ENCODE results near the gene COMT. TPM values are rescaled to one million over a fixed set of nuclear protein-coding genes. Genes with fewer than 3 reads are reported as not detected.

The COMT gene
- total RNA-seq, 1 donor from 2014 or later, result 150 TPM

DNA sequence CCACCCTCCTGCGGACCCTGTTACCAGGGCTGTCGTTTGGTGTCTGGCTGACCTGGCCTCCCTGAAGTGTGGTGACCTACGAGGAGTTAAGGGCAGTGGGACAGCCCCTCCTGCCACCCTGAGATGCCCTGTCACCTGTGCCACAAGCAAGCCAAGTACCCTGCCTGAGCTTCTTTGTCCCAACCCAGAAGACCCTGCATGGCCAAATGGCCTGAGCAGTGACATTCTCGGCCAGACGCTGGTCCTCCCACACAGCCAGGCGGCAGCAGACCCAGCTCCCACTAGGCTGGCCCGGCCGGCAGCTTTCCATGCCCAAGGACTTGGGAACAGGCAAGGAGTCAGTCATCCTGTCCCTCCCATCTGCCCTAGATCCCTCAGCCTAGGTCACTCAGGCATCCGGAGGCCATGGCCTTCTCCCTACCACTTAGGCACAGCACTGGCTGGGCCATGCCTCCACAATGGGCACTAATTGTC lies 67.5 kb downstream of the COMT start:
- Histone ChIP-seq H3K27me3 (no peaks in the 10 kb centered on the region), H3K9me3 (no peaks in the 10 kb centered on the region), H3K27ac (no peak overlapping the region), H3K4me1 (peaks cover 6% of the 10 kb centered on the region in 2 donors), H3K4me3 (no peak overlapping the region), H3K36me3 (no peaks in the 10 kb centered on the region)
- DNase-seq (ENCODE audit: low spot score in 2 of 2), result no peak
- intact Hi-C loops (cut with DNase I), result no loop called here
- TF ChIP-seq, protein P1, sequence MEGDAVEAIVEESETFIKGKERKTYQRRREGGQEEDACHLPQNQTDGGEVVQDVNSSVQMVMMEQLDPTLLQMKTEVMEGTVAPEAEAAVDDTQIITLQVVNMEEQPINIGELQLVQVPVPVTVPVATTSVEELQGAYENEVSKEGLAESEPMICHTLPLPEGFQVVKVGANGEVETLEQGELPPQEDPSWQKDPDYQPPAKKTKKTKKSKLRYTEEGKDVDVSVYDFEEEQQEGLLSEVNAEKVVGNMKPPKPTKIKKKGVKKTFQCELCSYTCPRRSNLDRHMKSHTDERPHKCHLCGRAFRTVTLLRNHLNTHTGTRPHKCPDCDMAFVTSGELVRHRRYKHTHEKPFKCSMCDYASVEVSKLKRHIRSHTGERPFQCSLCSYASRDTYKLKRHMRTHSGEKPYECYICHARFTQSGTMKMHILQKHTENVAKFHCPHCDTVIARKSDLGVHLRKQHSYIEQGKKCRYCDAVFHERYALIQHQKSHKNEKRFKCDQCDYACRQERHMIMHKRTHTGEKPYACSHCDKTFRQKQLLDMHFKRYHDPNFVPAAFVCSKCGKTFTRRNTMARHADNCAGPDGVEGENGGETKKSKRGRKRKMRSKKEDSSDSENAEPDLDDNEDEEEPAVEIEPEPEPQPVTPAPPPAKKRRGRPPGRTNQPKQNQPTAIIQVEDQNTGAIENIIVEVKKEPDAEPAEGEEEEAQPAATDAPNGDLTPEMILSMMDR (IDR thresholded peaks at IDR 0.05), result no peak

DNA sequence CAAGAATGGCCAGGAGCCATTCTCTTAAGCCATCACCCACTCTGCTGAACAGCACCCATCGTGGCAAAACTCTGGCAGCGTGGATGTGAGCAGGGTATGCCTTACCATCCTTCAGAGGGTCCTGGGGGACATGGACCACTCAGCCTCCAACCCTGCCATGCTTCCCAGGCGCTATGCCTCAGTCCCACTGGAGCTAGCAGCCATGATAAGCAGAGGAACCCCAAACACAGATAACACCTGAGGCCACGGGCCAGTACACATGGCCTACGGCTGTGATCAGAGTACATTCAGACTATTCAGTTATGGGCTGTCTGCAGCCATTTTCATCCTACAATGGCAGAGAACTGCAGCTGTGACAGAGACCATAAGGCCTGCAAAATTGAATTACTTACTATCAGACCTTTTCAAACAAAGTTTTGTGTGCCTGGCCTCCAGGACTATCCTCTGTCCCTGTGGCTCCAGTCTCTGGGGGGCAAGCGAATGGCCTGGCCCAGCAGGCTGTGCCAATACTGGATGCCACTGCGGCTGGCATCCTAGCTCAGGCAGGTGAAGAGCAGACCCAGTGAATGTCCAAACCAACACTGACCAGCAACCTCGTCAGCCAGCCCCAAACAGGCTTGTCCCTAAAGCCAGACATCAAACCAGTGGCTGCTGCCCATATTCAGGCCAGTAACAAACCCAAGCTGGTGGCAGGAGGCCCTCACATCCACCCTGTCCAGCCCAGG lies 68.2 kb downstream of the COMT start:
- Histone ChIP-seq H3K36me3 (no peaks in the 10 kb centered on the region), H3K4me3 (no peak overlapping the region), H3K27ac (no peak overlapping the region), H3K4me1 (peaks cover 6% of the 10 kb centered on the region in 2 donors), H3K27me3 (no peaks in the 10 kb centered on the region), H3K9me3 (no peaks in the 10 kb centered on the region)
- TF ChIP-seq, protein P1 (IDR thresholded peaks at IDR 0.05), result no peak
- intact Hi-C loops (cut with DNase I), result no loop called here
- DNase-seq (ENCODE audit: low spot score in 2 of 2), result no peak

DNA sequence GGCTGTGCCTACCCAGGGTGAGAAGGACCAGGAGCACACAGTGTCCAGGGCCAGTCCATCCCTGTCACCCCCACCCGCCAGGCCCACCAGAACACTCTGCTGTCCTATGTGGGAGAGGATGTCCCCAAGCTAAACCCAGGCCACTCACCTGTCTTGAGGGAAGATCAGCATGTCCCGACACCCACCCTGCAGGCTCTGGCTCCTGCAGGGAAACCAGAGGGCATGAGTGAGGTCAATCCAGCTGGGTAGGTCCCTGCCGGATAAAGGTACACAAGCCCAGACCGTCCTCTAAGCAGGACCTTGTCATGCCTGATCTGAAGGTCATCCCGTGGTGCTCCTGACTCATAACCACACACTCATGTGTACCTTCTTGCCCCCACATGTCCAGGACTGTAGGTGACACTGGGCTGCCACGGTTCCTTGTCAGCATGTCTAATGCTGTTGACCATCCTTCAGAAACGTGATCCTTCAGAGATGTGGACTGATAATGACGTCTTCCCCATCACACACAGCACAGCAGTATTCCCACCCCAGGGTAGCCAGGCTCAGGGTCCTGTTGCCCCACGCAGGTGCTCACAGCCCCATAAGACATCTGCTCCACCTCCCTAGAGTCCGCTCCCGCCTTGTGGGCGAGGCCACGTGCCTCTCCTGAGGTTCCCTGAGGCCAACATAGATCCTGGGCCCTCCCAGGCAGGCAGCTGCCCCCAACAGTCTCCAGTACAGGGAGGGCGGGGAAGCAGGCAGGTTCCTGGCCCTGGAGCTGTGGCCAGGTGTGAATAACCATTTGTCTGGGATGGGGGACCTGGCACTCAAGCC lies 68.9 kb downstream of the COMT start:
- intact Hi-C loops (cut with DNase I), result no loop called here
- TF ChIP-seq, protein P1 (IDR thresholded peaks at IDR 0.05), result no peak
- no peaks in the 10 kb centered on the region for H3K9me3 ChIP-seq
- DNase-seq (ENCODE audit: low spot score in 2 of 2), result no peak
- no peaks in the 10 kb centered on the region for H3K36me3 ChIP-seq
- H3K4me3 ChIP-seq, result no peak overlapping the region
- no peaks in the 10 kb centered on the region for H3K27me3 ChIP-seq
- peaks cover 6% of the 10 kb centered on the region in 2 donors for H3K4me1 ChIP-seq
- H3K27ac ChIP-seq, result no peak overlapping the region

DNA sequence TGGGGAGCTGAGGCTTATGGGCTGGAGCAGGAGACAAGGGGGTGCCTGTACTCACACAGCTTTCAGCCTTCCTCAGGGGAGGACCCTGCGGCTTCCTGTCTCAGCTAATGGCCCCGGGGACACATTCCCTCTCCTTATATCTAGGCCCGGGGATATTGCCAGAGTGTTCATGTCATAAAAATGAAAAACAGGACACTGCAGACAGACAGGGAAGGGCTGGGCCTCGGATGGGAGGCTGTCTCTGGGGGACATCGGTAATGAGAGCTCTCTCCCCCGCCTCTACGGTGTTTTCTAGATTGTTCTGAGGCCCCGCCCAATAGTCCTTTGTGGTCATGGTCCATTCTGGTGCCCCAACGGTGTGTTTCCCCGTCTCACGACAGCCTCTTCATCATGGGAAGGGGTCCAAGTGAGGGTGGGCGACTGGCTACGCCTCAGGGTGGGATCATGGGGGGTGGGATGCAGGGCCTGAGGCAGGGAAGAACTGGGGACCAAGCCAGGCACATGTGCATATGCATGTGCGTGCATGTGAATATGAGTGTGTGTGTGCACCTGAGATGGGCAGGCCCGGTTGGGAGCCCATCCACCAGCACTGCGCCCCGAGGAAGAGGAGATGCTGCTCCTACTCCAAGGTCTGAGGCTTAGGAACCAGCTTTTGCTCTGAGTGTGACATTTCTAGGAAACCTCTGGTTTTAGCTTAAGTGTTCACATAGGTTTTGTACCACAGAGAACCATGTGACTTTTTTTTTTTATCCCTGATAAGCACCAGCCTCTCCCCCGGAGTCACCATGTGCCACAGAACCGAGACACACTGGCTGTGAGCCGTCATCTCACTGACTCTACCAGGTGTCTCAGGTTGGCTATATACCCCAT lies 69.8 kb downstream of the COMT start:
- TF ChIP-seq, protein P1 (IDR thresholded peaks at IDR 0.05), result no peak
- DNase-seq (ENCODE audit: low spot score in 2 of 2), result no peak
- intact Hi-C loops (cut with DNase I), result no loop called here
- Histone ChIP-seq H3K27ac (no peak overlapping the region), H3K4me3 (no peak overlapping the region), H3K9me3 (no peaks in the 10 kb centered on the region), H3K27me3 (no peaks in the 10 kb centered on the region), H3K36me3 (no peaks in the 10 kb centered on the region), H3K4me1 (peaks cover 6 to 9% of the 10 kb centered on the region in 2 donors)

DNA sequence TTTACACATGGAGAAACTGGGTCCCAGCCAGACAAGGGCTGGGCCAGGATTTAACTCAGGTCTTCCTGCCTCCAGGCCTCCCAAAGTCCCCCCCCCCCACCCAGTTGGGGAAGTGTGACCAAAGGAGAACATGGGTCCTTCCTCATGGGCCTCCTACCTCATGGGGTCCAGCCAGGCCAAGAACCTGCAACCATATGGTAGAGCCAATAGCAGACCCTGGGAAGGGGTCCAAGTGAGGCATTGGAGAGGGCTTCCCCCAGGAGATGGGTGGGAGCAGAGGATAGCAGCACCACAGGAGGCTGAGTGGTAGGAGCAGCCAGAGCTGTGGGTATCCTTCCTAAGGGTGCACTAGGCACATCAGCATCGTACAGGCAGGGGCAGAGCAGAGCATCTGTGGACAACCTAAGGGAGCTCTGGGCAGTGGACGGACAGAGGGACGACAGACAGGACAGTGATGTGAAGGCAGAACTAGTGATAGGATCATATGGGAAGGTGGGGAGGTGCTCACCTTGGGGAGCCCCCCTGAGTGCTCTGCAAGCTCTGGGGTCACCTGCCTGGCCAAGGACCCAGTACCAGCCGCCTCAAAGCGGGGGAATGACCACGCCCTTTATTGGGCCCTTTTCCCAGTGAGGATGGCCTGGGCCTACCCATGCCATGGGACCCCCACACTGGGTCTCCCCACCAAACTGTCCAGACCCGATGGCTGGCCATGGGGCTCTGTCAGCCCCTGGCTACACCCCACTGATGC lies 70.6 kb downstream of the COMT start:
- DNase-seq (ENCODE audit: low spot score in 2 of 2), result no peak
- Histone ChIP-seq H3K4me3 (no peak overlapping the region), H3K4me1 (peaks cover 6 to 11% of the 10 kb centered on the region in 2 donors), H3K27ac (no peak overlapping the region), H3K9me3 (no peaks in the 10 kb centered on the region), H3K36me3 (no peaks in the 10 kb centered on the region), H3K27me3 (no peaks in the 10 kb centered on the region)
- intact Hi-C loops (cut with DNase I), result no loop called here
- TF ChIP-seq, protein P1 (IDR thresholded peaks at IDR 0.05), result no peak
